ENCODE results near the gene JAK3.

GRCh38 chr19:17829855-17830566, 17.8 kb downstream of the JAK3 start:
- TF ChIP-seq CTCF (IDR thresholded peaks at IDR 0.05) (no peak), POLR2AphosphoS5 (IDR thresholded peaks at IDR 0.05) (no peak), POLR2A (IDR thresholded peaks at IDR 0.05) (no peak)
